GM06990 (cell line): ENCODE measurements around the gene AEBP2.

Source experiments
- DNase-seq: peaks from one replicate; pipeline ENCODE4 v3.0.0-alpha.2; 2011; ENCODE audit not compliant: insufficient read length; ENCODE audit errors: extremely low read depth
- H3K27me3 ChIP-seq: replicated peaks from 2 replicates; pipeline ENCODE4 v1.6.0; 2011; ENCODE audit warnings: low read length; ENCODE audit not compliant: control insufficient read depth, insufficient read depth
- H3K36me3 ChIP-seq: 2 replicates; pipeline ENCODE4 v1.5.1; 2011; ENCODE audit warnings: low read length; ENCODE audit not compliant: control insufficient read depth, insufficient read depth
- H3K4me3 ChIP-seq: replicated peaks from 2 replicates; pipeline ENCODE4 v1.5.1; 2011; ENCODE audit warnings: low read depth, mild to moderate bottlenecking, control low read depth, low read length
- CTCF ChIP-seq: IDR thresholded peaks from 2 replicates; pipeline ENCODE4 v1.5.1; 2011; ENCODE audit warnings: low read length, control low read depth, mild to moderate bottlenecking, inconsistent platforms; ENCODE audit not compliant: insufficient read depth, poor library complexity, severe bottlenecking

Gene AEBP2

GRCh38 chr12:19447386-19447785 is 8.1 kb downstream of the AEBP2 start:
- no peaks in the 10 kb centered on the region for H3K27me3 ChIP-seq
- H3K4me3 ChIP-seq = no peak overlapping the region
- H3K36me3 ChIP-seq = peaks cover 1% of the 10 kb centered on the region
- no peak for DNase-seq
- TF ChIP-seq CTCF = no peak

DNA sequence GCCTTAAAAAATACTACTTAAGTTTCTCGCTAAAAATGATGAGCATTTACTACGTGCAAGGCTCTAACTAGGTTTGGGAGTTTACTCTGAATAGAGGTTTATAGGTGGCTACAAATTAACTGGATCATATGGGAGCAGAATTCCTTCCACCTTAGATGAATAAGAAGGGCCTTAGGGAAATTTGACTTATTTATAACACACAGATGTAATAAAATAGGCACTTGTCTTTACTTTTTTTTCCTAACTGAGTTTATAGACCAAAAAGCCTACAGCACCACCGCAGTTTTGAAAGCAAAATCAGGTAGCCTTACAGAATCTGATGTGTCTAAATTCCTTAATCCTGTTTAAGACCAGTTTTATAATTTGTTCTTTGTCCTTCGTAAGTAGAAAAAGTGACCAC is 10.5 kb downstream of the AEBP2 start:
- no peak overlapping the region for H3K4me3 ChIP-seq

GRCh38 chr12:19450362-19450761 is 11.1 kb downstream of the AEBP2 start:
- H3K4me3 ChIP-seq = no peak overlapping the region
- no peaks in the 10 kb centered on the region for H3K27me3 ChIP-seq
- no peaks in the 10 kb centered on the region; the same call in none of the 2 replicates for H3K36me3 ChIP-seq
- DNase-seq = no peak
- TF ChIP-seq CTCF = no peak

More for the DNA sequence above, 10.5 kb downstream of the AEBP2 start:
- no peak for DNase-seq
- TF ChIP-seq CTCF = no peak
- Histone ChIP-seq H3K36me3 (no peaks in the 10 kb centered on the region; the same call in none of the 2 replicates), H3K27me3 (no peaks in the 10 kb centered on the region)

DNA sequence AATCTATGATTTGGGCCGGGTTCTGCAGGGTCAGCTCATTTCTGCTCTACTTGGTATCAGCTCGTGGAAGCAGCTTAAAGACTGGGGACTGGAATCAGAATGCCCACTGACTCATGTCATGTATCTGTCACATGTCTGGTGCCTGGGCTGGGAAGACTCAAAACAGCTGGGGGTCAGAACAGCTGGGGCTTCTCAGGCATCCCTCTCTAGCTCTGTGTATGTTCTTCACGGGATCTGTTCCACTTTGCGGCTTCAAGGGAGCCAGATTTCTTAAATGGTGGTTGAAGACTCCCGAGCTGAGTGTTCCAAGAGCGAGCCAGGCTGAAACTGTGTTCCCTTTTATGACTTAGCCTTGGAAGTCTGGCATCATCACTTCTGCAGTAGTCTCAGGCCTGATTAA is 11.9 kb downstream of the AEBP2 start:
- no peak for TF ChIP-seq CTCF
- no peak overlapping the region for H3K4me3 ChIP-seq
- peaks cover 2% of the 10 kb centered on the region for H3K36me3 ChIP-seq
- no peak for DNase-seq
- H3K27me3 ChIP-seq = no peaks in the 10 kb centered on the region

DNA sequence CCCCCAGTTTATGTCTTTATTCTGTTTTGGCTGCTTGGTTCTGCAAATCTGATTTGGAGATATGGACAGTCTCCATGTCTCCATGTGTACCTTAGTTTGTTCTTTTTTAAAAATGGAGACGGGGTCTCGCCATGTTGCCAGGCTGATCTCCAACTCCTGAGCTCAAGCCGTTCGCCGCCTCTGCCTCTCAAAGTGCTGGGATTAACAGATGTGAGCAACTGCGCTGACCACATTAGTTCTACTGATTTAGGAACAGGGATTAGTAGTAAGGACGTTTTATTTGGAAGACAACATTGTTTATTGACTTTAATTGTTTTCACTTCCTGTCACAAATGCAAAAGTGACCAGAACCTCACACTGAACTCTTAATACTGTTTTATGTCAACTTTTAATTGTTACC is 14.7 kb downstream of the AEBP2 start:
- DNase-seq = no peak
- H3K4me3 ChIP-seq = no peak overlapping the region
- TF ChIP-seq CTCF = no peak
- H3K27me3 ChIP-seq = no peaks in the 10 kb centered on the region
- peaks cover 2% of the 10 kb centered on the region for H3K36me3 ChIP-seq

- H3K36me3 ChIP-seq = peaks cover 2% of the 10 kb centered on the region
- H3K27me3 ChIP-seq = no peaks in the 10 kb centered on the region
- no peak for TF ChIP-seq CTCF
- DNase-seq = no peak
- no peak overlapping the region for H3K4me3 ChIP-seq
Observed at GRCh38 chr12:19454837-19455236, 15.5 kb downstream of the AEBP2 start.
